ENCODE measurements around the gene AANAT. TPM values are rescaled to one million over a fixed set of nuclear protein-coding genes. Genes with fewer than 3 reads are reported as not detected.
A peak's percentile ranks its signal among the peaks of the same experiment; 100 is the strongest.
"Not testable (repeated sequence)": the region's sequence is repeated elsewhere in the genome, so short reads cannot be mapped to it uniquely, and the experiment has no call there.

The AANAT gene
- total RNA-seq, 1 experiment from 2014 or later: not detected

- DNase-seq (ENCODE audit: extremely low read depth, low read depth): no peak
Measured at GRCh38 chr17:76502341-76503211, 35.2 kb downstream of the AANAT start.

GRCh38 chr17:76504117-76504516, 36.7 kb downstream of the AANAT start:
- DNase-seq (ENCODE audit: extremely low read depth, low read depth): no peak

- peak; percentile 76 for DNase-seq (ENCODE audit: extremely low read depth, low read depth)
Measured at GRCh38 chr17:76506408-76507345, 39.3 kb downstream of the AANAT start.

GRCh38 chr17:76508472-76509063, 41.2 kb downstream of the AANAT start:
- DNase-seq (ENCODE audit: extremely low read depth, low read depth): not testable (repeated sequence)

- DNase-seq (ENCODE audit: extremely low read depth, low read depth): no peak
Measured at GRCh38 chr17:76510831-76511244, 43.4 kb downstream of the AANAT start.

GRCh38 chr17:76511668-76512365, 44.4 kb downstream of the AANAT start:
- DNase-seq (ENCODE audit: extremely low read depth, low read depth): no peak

- no peak for DNase-seq (ENCODE audit: extremely low read depth, low read depth)
Measured at GRCh38 chr17:76512366-76513305, 45.2 kb downstream of the AANAT start.

- no peak for DNase-seq (ENCODE audit: extremely low read depth, low read depth)
Measured at GRCh38 chr17:76513306-76513692, 45.9 kb downstream of the AANAT start.

- DNase-seq (ENCODE audit: extremely low read depth, low read depth): not testable (repeated sequence)
Measured at GRCh38 chr17:76514355-76514754, 47.0 kb downstream of the AANAT start.

GRCh38 chr17:76515274-76515949, 48.0 kb downstream of the AANAT start:
- DNase-seq (ENCODE audit: extremely low read depth, low read depth): no peak

- DNase-seq (ENCODE audit: extremely low read depth, low read depth): no peak
Measured at GRCh38 chr17:76517638-76518038, 50.2 kb downstream of the AANAT start.

GRCh38 chr17:76519048-76519966, 51.9 kb downstream of the AANAT start:
- DNase-seq (ENCODE audit: extremely low read depth, low read depth): no peak

Other genes with a start within 250 kb of the AANAT start
- 1.3 and 1.9 TPM in 2 replicates for gene RNF157, start 227.1 kb upstream of the AANAT start, total RNA-seq (2014; rRNA removed; shearing (Covaris generic))
- 11.5 and 12.2 TPM in 2 replicates for gene UBALD2, start 202.3 kb upstream of the AANAT start, total RNA-seq (2014; rRNA removed; shearing (Covaris generic))
- gene QRICH2, start 159.3 kb upstream of the AANAT start, total RNA-seq (2014; rRNA removed; shearing (Covaris generic)): 0.23 and 0.67 TPM in 2 replicates
- 41.0 and 44.8 TPM in 2 replicates for gene PRPSAP1, start 113.7 kb upstream of the AANAT start, total RNA-seq (2014; rRNA removed; shearing (Covaris generic))
- 7.0 and 9.6 TPM in 2 replicates for gene SPHK1, start 83.0 kb upstream of the AANAT start, total RNA-seq (2014; rRNA removed; shearing (Covaris generic))
- 15.8 and 21.0 TPM in 2 replicates for gene UBE2O, start 14.5 kb upstream of the AANAT start, total RNA-seq (2014; rRNA removed; shearing (Covaris generic))
- 21.5 and 28.1 TPM in 2 replicates for gene RHBDF2, start 33.8 kb downstream of the AANAT start, total RNA-seq (2014; rRNA removed; shearing (Covaris generic))
- gene CYGB, start 70.1 kb downstream of the AANAT start, total RNA-seq (2014; rRNA removed; shearing (Covaris generic)): 2.8 TPM in 2 replicates
- gene PRCD, start 72.4 kb downstream of the AANAT start, total RNA-seq (2014; rRNA removed; shearing (Covaris generic)): not detected in 2 replicates
- gene ST6GALNAC2, start 118.3 kb downstream of the AANAT start, total RNA-seq (2014; rRNA removed; shearing (Covaris generic)): 1.4 and 3.1 TPM in 2 replicates
- not detected in 2 replicates for gene ST6GALNAC1, start 176.2 kb downstream of the AANAT start, total RNA-seq (2014; rRNA removed; shearing (Covaris generic))
- gene MXRA7, start 243.4 kb downstream of the AANAT start, total RNA-seq (2014; rRNA removed; shearing (Covaris generic)): 30.8 and 35.1 TPM in 2 replicates

All from NCI-H460 (cell line).